GM18870 (cell line): Measurements from ENCODE around the gene LZTS3.
"Not testable (repeated sequence)": the region's sequence is repeated elsewhere in the genome, so short reads cannot be mapped to it uniquely, and the experiment has no call there.

ENCODE experiments used
- ATAC-seq: cut with Tn5 transposase; IDR thresholded peaks from one replicate; pipeline ENCODE4 v1.9.1; 2021; ENCODE audit warnings: moderate library complexity; ENCODE audit not compliant: unreplicated experiment

LZTS3 gene

GRCh38 chr20:3141757-3142156 is 31.6 kb downstream of the LZTS3 start:
- no peak for ATAC-seq

GRCh38 chr20:3137492-3137891 is 35.9 kb downstream of the LZTS3 start:
- ATAC-seq, result no peak

GRCh38 chr20:3135507-3136070 is 37.8 kb downstream of the LZTS3 start:
- ATAC-seq, result no peak

- ATAC-seq, result no peak
These were observed 39.2 kb downstream of the LZTS3 start for GRCh38 chr20:3134151-3134550.

GRCh38 chr20:3133155-3133554 is 40.2 kb downstream of the LZTS3 start:
- no peak for ATAC-seq

- no peak for ATAC-seq
These were observed 43.2 kb downstream of the LZTS3 start for GRCh38 chr20:3130051-3130600.

GRCh38 chr20:3129094-3129493 is 44.3 kb downstream of the LZTS3 start:
- ATAC-seq, result no peak

GRCh38 chr20:3128275-3128984 is 44.9 kb downstream of the LZTS3 start:
- ATAC-seq, result no peak

GRCh38 chr20:3126527-3126859 is 46.9 kb downstream of the LZTS3 start:
- ATAC-seq, result no peak

GRCh38 chr20:3125776-3126526 is 47.4 kb downstream of the LZTS3 start:
- not testable (repeated sequence) for ATAC-seq

- ATAC-seq, result not testable (repeated sequence)
These were observed 48.4 kb downstream of the LZTS3 start for GRCh38 chr20:3124773-3125560.

GRCh38 chr20:3124163-3124562 is 49.2 kb downstream of the LZTS3 start:
- not testable (repeated sequence) for ATAC-seq

- no peak for ATAC-seq
These were observed 49.8 kb downstream of the LZTS3 start for GRCh38 chr20:3123542-3123941.

- no peak for ATAC-seq
These were observed 51.3 kb downstream of the LZTS3 start for GRCh38 chr20:3121955-3122610.

- no peak for ATAC-seq
These were observed 52.0 kb downstream of the LZTS3 start for GRCh38 chr20:3121271-3121911.

- ATAC-seq, result no peak
These were observed 54.3 kb downstream of the LZTS3 start for GRCh38 chr20:3119044-3119443.

GRCh38 chr20:3117839-3118379 is 55.4 kb downstream of the LZTS3 start:
- not testable (repeated sequence) for ATAC-seq

GRCh38 chr20:3116341-3116740 is 57.0 kb downstream of the LZTS3 start:
- no peak for ATAC-seq

GRCh38 chr20:3115190-3116107 is 57.9 kb downstream of the LZTS3 start:
- no peak for ATAC-seq
